B cell (primary cell): ENCODE results near the gene SNX10. TPM values are rescaled to one million over a fixed set of nuclear protein-coding genes. Genes with fewer than 3 reads are reported as not detected.

Experiments used
- ATAC-seq: fragments of 200-7000 bp; cut with Tn5 transposase; one replicate; pipeline ENCODE4 v1.10.0; 2021; ENCODE audit warnings: low read depth, mild to moderate bottlenecking, moderate number of reproducible peaks, moderate library complexity
- CTCF ChIA-PET: fragments of 350-600 bp; sonication (Branson Sonifier 250); formaldehyde crosslinking; loops from one replicate; lab custom pipeline; 2021; ENCODE audit warnings: antibody characterized with exemption, inconsistent platforms; lab: Charles Lee
- POLR2A ChIA-PET: fragments of 350-600 bp; sonication (Branson Sonifier 250); formaldehyde crosslinking; loops from one replicate; lab custom pipeline; 2021; ENCODE audit warnings: antibody characterized with exemption; lab: Charles Lee
- DNase-seq: peaks from one replicate; pipeline ENCODE4 v3.0.0; 2013
- H2AFZ ChIP-seq: 2 replicates; pipeline ENCODE4 v1.6.1; 2012; ENCODE audit warnings: mild to moderate bottlenecking, low read depth, low read length; ENCODE audit not compliant: insufficient read depth, poor library complexity, severe bottlenecking
- H3K27ac ChIP-seq, 2 donors: 1 replicate in 1 of 2; 2 replicates in 1 of 2; pipeline ENCODE4 v1.5.1; 2012 to 2013; ENCODE audit warnings: low read length in 2 of 2, mild to moderate bottlenecking in 2 of 2, moderate library complexity in 1 of 2
- H3K27me3 ChIP-seq, 4 experiments: fragments of 200-600 bp in 1 of 4; sonication (generic) in 1 of 4; replicated peaks in 1 of 4; 1 replicate in 2 of 4; 2 replicates in 2 of 4; pipeline versions ENCODE4 v1.6.1 to v1.7.0; 2013 to 2016; ENCODE audit warnings: low read length in 3 of 4, mild to moderate bottlenecking in 2 of 4, mixed read lengths in 1 of 4, moderate library complexity in 1 of 4; ENCODE audit not compliant: insufficient read depth in 4 of 4, control insufficient read depth in 3 of 4; ENCODE audit errors: control extremely low read depth in 1 of 4
- H3K36me3 ChIP-seq, 2 experiments: replicated peaks in 1 of 2; 1 replicate in 1 of 2; 2 replicates in 1 of 2; pipeline versions ENCODE4 v1.6.1 to v1.7.1; 2013; ENCODE audit warnings: low read length in 1 of 2; ENCODE audit not compliant: insufficient read depth in 2 of 2, control insufficient read depth in 1 of 2; ENCODE audit errors: control extremely low read depth in 1 of 2, extremely low read depth in 1 of 2
- H3K4me1 ChIP-seq, 2 donors: fragments of 200-600 bp in 1 of 2; sonication (generic) in 1 of 2; 1 replicate in 1 of 2; 2 replicates in 1 of 2; pipeline versions ENCODE4 v1.5.1 to v1.6.1; 2013 to 2017; ENCODE audit warnings: low read length in 2 of 2; ENCODE audit not compliant: control insufficient read depth in 2 of 2, insufficient read depth in 2 of 2
- H3K4me2 ChIP-seq: replicated peaks from 2 replicates; pipeline ENCODE3; 2012; ENCODE audit warnings: mild to moderate bottlenecking, low read depth, low read length; ENCODE audit not compliant: poor library complexity, severe bottlenecking
- H3K4me3 ChIP-seq, 5 experiments: fragments of 200-600 bp in 1 of 5; sonication (generic) in 1 of 5; 1 replicate in 3 of 5; 2 replicates in 2 of 5; pipeline versions ENCODE4 v1.5.1 to v1.7.0; 2011 to 2016; ENCODE audit warnings: low read length in 4 of 5, mild to moderate bottlenecking in 4 of 5, low read depth in 2 of 5, control low read depth in 1 of 5, moderate library complexity in 1 of 5; ENCODE audit not compliant: insufficient read depth in 1 of 5; ENCODE audit errors: control extremely low read depth in 1 of 5, extremely low read depth in 1 of 5
- H3K79me2 ChIP-seq: fragments of 200-600 bp; sonication (generic); one replicate; pipeline ENCODE4 v1.6.0; 2016; ENCODE audit warnings: low read length; ENCODE audit not compliant: control insufficient read depth, insufficient read depth
- H3K9ac ChIP-seq: fragments of 200-600 bp; sonication (generic); 2 replicates; pipeline ENCODE4 v1.6.1; 2017; ENCODE audit warnings: mild to moderate bottlenecking, low read length, moderate library complexity
- H3K9me3 ChIP-seq, 3 donors: one replicate each; pipeline versions ENCODE4 v1.6.1 to v1.7.1; 2013; ENCODE audit warnings: low read length in 2 of 3; ENCODE audit not compliant: control insufficient read depth in 2 of 3, insufficient read depth in 1 of 3; ENCODE audit errors: control extremely low read depth in 1 of 3
- H4K20me1 ChIP-seq: 2 replicates; pipeline ENCODE4 v1.6.0; 2012; ENCODE audit warnings: mild to moderate bottlenecking, low read length; ENCODE audit not compliant: insufficient read depth, control insufficient read depth, poor library complexity, severe bottlenecking
- H3K27ac Mint-ChIP-seq: one replicate; pipeline ENCODE4 v1.8.0; 2021; ENCODE audit warnings: mixed read lengths
- H3K27me3 Mint-ChIP-seq: one replicate; pipeline ENCODE4 v1.8.0; 2021; ENCODE audit warnings: mixed read lengths
- H3K4me1 Mint-ChIP-seq: one replicate; pipeline ENCODE4 v1.8.0; 2021; ENCODE audit warnings: mixed read lengths
- H3K4me3 Mint-ChIP-seq: one replicate; pipeline ENCODE4 v1.8.0; 2021; ENCODE audit warnings: mixed read lengths
- H3K9me3 Mint-ChIP-seq: one replicate; pipeline ENCODE4 v1.8.0; 2022; ENCODE audit warnings: mixed read lengths; ENCODE audit not compliant: insufficient read depth
- CTCF ChIP-seq: fragments of 200-600 bp; IDR thresholded peaks from one replicate; pipeline ENCODE4 v1.8.0; 2022; ENCODE audit warnings: antibody characterized with exemption, mild to moderate bottlenecking
- EZH2 ChIP-seq: IDR thresholded peaks from 2 replicates; pipeline ENCODE4 v1.6.1; 2012; ENCODE audit warnings: borderline replicate concordance, low read depth, mild to moderate bottlenecking, moderate library complexity, low read length; ENCODE audit not compliant: insufficient read depth, poor library complexity, severe bottlenecking
- WGBS: methylation state at CpG from one replicate; pipeline ENCODE4 v1.1.5; 2013; ENCODE audit warnings: missing lambda C conversion rate; ENCODE audit not compliant: insufficient coverage; 5-methylcytosine and 5-hydroxymethylcytosine counted together
- intact Hi-C: fragments of 100-400 bp; cut with micrococcal nuclease; formaldehyde crosslinking; loops from one replicate; pipeline ENCODE4 v1.10.0; 2022
- polyA plus RNA-seq: library from polyadenylated mRNA; depleted of rRNA; stranded (reverse); fragments of >200 nt; gene quantifications from 2 replicates; pipeline ENCODE4 v1.2.3, GENCODE V29; 2012
- total RNA-seq, 2 donors: library from RNA; stranded (reverse); fragments of 120-200 nt in 1 of 2; gene quantifications; 1 replicate in 1 of 2; 2 replicates in 1 of 2; pipeline versions ENCODE4 v1.2.3 to v1.2.4, GENCODE V29; 2013 to 2022

The SNX10 gene
- total and polyA plus RNA-seq, 2 donors (not counting 1 experiment from before 2014, with no cell fraction given), result 26.5 to 29.2 TPM

- intact Hi-C loops, result no loop called here
- H3K27ac Mint-ChIP-seq, result peak overlapping the region; percentile 81
- CTCF ChIA-PET, result interaction anchor here (1.1 kb wide), 1 partner anchor 13 kb away, joined by 5 read pairs; no protein-coding TSS in a partner anchor
Observed at GRCh38 chr7:26307226-26307625, 15.6 kb downstream of the SNX10 start.

GRCh38 chr7:26307791-26308190 lies 16.1 kb downstream of the SNX10 start:
- ATAC-seq, result no peak
- POLR2A ChIA-PET, result no interaction called here
- intact Hi-C loops, result no loop called here
- Histone ChIP-seq H3K27me3 (no peaks in the 10 kb centered on the region), H3K9me3 (no peaks in the 10 kb centered on the region), H4K20me1 (peaks cover 9% of the 10 kb centered on the region), H3K4me1 (peaks cover 26 to 48% of the 10 kb centered on the region in 2 donors), H3K27ac (no peak overlapping the region), H3K9ac (no peak overlapping the region), H3K4me2 (no peak overlapping the region), H3K79me2 (peaks cover 98% of the 10 kb centered on the region), H2AFZ (no peak overlapping the region), H3K4me3 (no peak overlapping the region), H3K36me3 (peaks cover 10 to 50% of the 10 kb centered on the region in 2 experiments)
- H3K4me1 Mint-ChIP-seq, result peaks cover 58% of the 10 kb centered on the region
- H3K27me3 Mint-ChIP-seq, result no peaks in the 10 kb centered on the region
- no peaks in the 10 kb centered on the region for H3K9me3 Mint-ChIP-seq
- no peak for DNase-seq
- H3K27ac Mint-ChIP-seq, result peak overlapping the region; percentile 48
- no peak overlapping the region for H3K4me3 Mint-ChIP-seq
- TF ChIP-seq EZH2 (no peak), CTCF (no peak)
- 90% methylated on average over 1 of the region's 1 CpG for WGBS
- CTCF ChIA-PET, result interaction anchor here (1.1 kb wide), 1 partner anchor 14 kb away, joined by 5 read pairs; no protein-coding TSS in a partner anchor

More at GRCh38 chr7:26307226-26307625, 15.6 kb downstream of the SNX10 start:
- H3K4me3 Mint-ChIP-seq, result no peak overlapping the region
- Histone ChIP-seq H4K20me1 (peaks cover 13% of the 10 kb centered on the region), H3K4me1 (peaks cover 25 to 48% of the 10 kb centered on the region in 2 donors), H3K79me2 (peaks cover 98% of the 10 kb centered on the region), H3K4me2 (no peak overlapping the region), H3K36me3 (peaks cover 10 to 56% of the 10 kb centered on the region in 2 experiments), H3K27me3 (no peaks in the 10 kb centered on the region), H2AFZ (no peak overlapping the region), H3K9ac (no peak overlapping the region), H3K4me3 (no peak overlapping the region), H3K27ac (peak overlapping the region in 1 of 2 donors; percentile 11), H3K9me3 (no peaks in the 10 kb centered on the region)
- TF ChIP-seq EZH2, result no peak
- no peak for TF ChIP-seq CTCF
- H3K4me1 Mint-ChIP-seq, result peaks cover 57% of the 10 kb centered on the region
- POLR2A ChIA-PET, result no interaction called here
- H3K27me3 Mint-ChIP-seq, result no peaks in the 10 kb centered on the region
- no peaks in the 10 kb centered on the region for H3K9me3 Mint-ChIP-seq
- 77% methylated on average over 3 of the region's 6 CpGs for WGBS
- ATAC-seq, result no peak
- DNase-seq, result no peak
